HG03045 (cell line): ENCODE measurements around the gene EMP2.

ENCODE experiments used
- ATAC-seq: cut with Tn5 transposase; IDR thresholded peaks from one replicate; pipeline ENCODE4 v1.9.1; 2021; ENCODE audit warnings: mild to moderate bottlenecking, moderate library complexity; ENCODE audit not compliant: unreplicated experiment

EMP2 gene

GRCh38 chr16:10494343-10495030 is 85.9 kb downstream of the EMP2 start:
- ATAC-seq, result no peak

GRCh38 chr16:10493276-10493675 is 87.1 kb downstream of the EMP2 start:
- ATAC-seq, result no peak

GRCh38 chr16:10490141-10490540 is 90.3 kb downstream of the EMP2 start:
- no peak for ATAC-seq

GRCh38 chr16:10485698-10486382 is 94.6 kb downstream of the EMP2 start:
- no peak for ATAC-seq

- ATAC-seq, result no peak
Observed at GRCh38 chr16:10485159-10485558, 95.2 kb downstream of the EMP2 start.

GRCh38 chr16:10480151-10480550 is 100.2 kb downstream of the EMP2 start:
- ATAC-seq, result no peak
